ENCODE measurements around the gene TYW3.

The TYW3 gene

DNA sequence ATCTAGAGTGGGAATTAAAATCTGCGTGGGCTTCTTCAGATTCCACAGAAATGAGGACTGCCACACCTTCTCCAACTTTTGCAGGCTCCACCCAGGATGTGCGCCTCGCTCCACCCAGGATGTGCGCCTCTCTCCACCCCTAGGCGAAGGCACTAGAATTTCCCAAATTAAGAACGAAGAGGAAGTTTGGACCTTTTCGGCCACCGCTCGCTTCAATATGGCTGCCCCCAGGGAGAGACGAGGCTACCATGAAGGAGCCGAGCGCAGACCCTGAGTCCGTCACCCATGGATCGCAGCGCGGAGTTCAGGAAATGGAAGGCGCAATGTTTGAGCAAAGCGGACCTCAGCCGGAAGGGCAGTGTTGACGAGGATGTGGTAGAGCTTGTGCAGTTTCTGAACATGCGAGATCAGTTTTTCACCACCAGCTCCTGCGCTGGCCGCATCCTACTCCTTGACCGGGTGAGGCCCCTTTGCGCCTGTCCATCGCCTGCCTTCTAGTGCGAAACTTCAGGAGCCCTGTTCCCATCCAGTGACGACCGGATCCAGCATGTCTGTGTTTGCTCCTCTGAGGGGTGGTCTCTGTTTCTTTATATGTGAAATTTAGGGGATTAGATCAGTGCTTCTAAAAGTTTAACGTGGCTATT lies at the start of gene TYW3, which contains the start of gene CRYZ:
Gene TYW3, plus strand, starts transcription at position 193 of the 644 bp plus-strand sequence. Its CDS starts 93 bp downstream, at position 286.
Gene CRYZ, minus strand, starts transcription at position 91 of the 644 bp plus-strand sequence. CDS start 8,229 bp downstream, outside the sequence.
- POLR2A ChIA-PET, result no interaction called here
- Histone ChIP-seq H3K4me3 (ENCODE audit: low read depth, low read length) (peak within 1 kb of the TSS; percentile 73), H3K36me3 (ENCODE audit: control insufficient read depth in 2 of 2, insufficient read depth in 1 of 2, low read length in 2 of 2) (peaks cover 9 to 16% of the 10 kb centered on the region in 2 experiments; a peak in 2 of 3 replicates), H3K27ac (ENCODE audit: extremely low read depth, low read depth, low read length) (peak within 1 kb of the TSS; percentile 73), H3K4me1 (ENCODE audit: control insufficient read depth, insufficient read depth, low read length) (no peaks in the 10 kb centered on the region), H3K9me3 (ENCODE audit: control insufficient read depth, insufficient read depth, low read depth, low read length) (no peaks in the 10 kb centered on the region)
- CTCF ChIA-PET, result interaction anchor here (0.6 to 4.4 kb wide), 15 partner anchors 10 to 963 kb away, joined by 3 to 21 read pairs (median 3); no protein-coding TSS in a partner anchor
- TF ChIP-seq, protein P1, sequence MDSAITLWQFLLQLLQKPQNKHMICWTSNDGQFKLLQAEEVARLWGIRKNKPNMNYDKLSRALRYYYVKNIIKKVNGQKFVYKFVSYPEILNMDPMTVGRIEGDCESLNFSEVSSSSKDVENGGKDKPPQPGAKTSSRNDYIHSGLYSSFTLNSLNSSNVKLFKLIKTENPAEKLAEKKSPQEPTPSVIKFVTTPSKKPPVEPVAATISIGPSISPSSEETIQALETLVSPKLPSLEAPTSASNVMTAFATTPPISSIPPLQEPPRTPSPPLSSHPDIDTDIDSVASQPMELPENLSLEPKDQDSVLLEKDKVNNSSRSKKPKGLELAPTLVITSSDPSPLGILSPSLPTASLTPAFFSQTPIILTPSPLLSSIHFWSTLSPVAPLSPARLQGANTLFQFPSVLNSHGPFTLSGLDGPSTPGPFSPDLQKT (IDR thresholded peaks at IDR 0.05; ENCODE audit: borderline replicate concordance, low read depth, low read length), result no peak
- TF ChIP-seq FEZF1 (tag by site-specific recombination; IDR thresholded peaks at IDR 0.05) (no peak), ZSCAN5A (tag by site-specific recombination; IDR thresholded peaks at IDR 0.05) (no peak), ZNF121 (tag by site-specific recombination; IDR thresholded peaks at IDR 0.05) (no peak), ZNF830 (tag by site-specific recombination; IDR thresholded peaks at IDR 0.05; ENCODE audit: low read depth) (no peak), MZF1 (tag by site-specific recombination; IDR thresholded peaks at IDR 0.05; ENCODE audit: borderline replicate concordance) (no peak; the same call in 1 of the 2 replicates), ZNF394 (tag by site-specific recombination; IDR thresholded peaks at IDR 0.05; ENCODE audit: borderline replicate concordance) (peak; percentile 72; the same call in 1 of the 2 replicates), ZSCAN30 (tag by site-specific recombination; IDR thresholded peaks at IDR 0.05) (peak; percentile 41; the same call in 1 of the 2 replicates), PRDM1 (tag by site-specific recombination; IDR thresholded peaks at IDR 0.05) (no peak), ZNF157 (tag by site-specific recombination; IDR thresholded peaks at IDR 0.05) (no peak), ZNF341 (tag by site-specific recombination; IDR thresholded peaks at IDR 0.05; ENCODE audit: low read depth) (no peak), TRIM28 (IDR thresholded peaks at IDR 0.05; ENCODE audit: borderline replicate concordance, low read length) (peak; percentile 39; the same call in 1 of the 2 replicates), ZNF324 (tag by site-specific recombination; IDR thresholded peaks at IDR 0.05) (peak; percentile 62; the same call in 1 of the 2 replicates), ZNF530 (tag by site-specific recombination; IDR thresholded peaks at IDR 0.05; ENCODE audit: low read depth) (no peak), ZBTB17 (tag by site-specific recombination; IDR thresholded peaks at IDR 0.05) (peak; percentile 97), HOXA7 (CRISPR knock-in tag; IDR thresholded peaks at IDR 0.05; ENCODE audit: borderline replicate concordance) (no peak), GLIS2 (tag by site-specific recombination; IDR thresholded peaks at IDR 0.05) (no peak), BCL11B (tag by site-specific recombination; IDR thresholded peaks at IDR 0.05; ENCODE audit: low read depth) (peak; percentile 81), ZNF2 (tag by site-specific recombination; IDR thresholded peaks at IDR 0.05) (peak; percentile 75; the same call in 1 of the 2 replicates), ZNF16 (tag by site-specific recombination; IDR thresholded peaks at IDR 0.05; ENCODE audit: low read depth) (no peak), ZBTB1 (tag by site-specific recombination; IDR thresholded peaks at IDR 0.05) (no peak), ZFP37 (tag by site-specific recombination; IDR thresholded peaks at IDR 0.05) (peak; percentile 92; the same call in 1 of the 2 replicates), ZNF596 (tag by site-specific recombination; IDR thresholded peaks at IDR 0.05) (no peak), ZNF629 (tag by site-specific recombination; IDR thresholded peaks at IDR 0.05) (peak; percentile 67)
- TF ChIP-seq, protein P2, sequence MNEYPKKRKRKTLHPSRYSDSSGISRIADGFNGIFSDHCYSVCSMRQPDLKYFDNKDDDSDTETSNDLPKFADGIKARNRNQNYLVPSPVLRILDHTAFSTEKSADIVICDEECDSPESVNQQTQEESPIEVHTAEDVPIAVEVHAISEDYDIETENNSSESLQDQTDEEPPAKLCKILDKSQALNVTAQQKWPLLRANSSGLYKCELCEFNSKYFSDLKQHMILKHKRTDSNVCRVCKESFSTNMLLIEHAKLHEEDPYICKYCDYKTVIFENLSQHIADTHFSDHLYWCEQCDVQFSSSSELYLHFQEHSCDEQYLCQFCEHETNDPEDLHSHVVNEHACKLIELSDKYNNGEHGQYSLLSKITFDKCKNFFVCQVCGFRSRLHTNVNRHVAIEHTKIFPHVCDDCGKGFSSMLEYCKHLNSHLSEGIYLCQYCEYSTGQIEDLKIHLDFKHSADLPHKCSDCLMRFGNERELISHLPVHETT (tag by site-specific recombination; IDR thresholded peaks at IDR 0.05), result peak; percentile 91
- TF ChIP-seq, protein P3, sequence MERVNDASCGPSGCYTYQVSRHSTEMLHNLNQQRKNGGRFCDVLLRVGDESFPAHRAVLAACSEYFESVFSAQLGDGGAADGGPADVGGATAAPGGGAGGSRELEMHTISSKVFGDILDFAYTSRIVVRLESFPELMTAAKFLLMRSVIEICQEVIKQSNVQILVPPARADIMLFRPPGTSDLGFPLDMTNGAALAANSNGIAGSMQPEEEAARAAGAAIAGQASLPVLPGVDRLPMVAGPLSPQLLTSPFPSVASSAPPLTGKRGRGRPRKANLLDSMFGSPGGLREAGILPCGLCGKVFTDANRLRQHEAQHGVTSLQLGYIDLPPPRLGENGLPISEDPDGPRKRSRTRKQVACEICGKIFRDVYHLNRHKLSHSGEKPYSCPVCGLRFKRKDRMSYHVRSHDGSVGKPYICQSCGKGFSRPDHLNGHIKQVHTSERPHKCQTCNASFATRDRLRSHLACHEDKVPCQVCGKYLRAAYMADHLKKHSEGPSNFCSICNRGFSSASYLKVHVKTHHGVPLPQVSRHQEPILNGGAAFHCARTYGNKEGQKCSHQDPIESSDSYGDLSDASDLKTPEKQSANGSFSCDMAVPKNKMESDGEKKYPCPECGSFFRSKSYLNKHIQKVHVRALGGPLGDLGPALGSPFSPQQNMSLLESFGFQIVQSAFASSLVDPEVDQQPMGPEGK (tag by site-specific recombination; IDR thresholded peaks at IDR 0.05), result no peak
- TF ChIP-seq, protein P4, sequence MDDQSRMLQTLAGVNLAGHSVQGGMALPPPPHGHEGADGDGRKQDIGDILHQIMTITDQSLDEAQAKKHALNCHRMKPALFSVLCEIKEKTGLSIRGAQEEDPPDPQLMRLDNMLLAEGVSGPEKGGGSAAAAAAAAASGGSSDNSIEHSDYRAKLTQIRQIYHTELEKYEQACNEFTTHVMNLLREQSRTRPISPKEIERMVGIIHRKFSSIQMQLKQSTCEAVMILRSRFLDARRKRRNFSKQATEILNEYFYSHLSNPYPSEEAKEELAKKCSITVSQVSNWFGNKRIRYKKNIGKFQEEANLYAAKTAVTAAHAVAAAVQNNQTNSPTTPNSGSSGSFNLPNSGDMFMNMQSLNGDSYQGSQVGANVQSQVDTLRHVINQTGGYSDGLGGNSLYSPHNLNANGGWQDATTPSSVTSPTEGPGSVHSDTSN (CRISPR knock-in tag; IDR thresholded peaks at IDR 0.05), result no peak
- TF ChIP-seq, protein P5, sequence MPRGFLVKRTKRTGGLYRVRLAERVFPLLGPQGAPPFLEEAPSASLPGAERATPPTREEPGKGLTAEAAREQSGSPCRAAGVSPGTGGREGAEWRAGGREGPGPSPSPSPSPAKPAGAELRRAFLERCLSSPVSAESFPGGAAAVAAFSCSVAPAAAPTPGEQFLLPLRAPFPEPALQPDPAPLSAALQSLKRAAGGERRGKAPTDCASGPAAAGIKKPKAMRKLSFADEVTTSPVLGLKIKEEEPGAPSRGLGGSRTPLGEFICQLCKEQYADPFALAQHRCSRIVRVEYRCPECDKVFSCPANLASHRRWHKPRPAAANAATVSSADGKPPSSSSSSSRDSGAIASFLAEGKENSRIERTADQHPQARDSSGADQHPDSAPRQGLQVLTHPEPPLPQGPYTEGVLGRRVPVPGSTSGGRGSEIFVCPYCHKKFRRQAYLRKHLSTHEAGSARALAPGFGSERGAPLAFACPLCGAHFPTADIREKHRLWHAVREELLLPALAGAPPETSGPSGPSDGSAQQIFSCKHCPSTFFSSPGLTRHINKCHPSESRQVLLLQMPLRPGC (tag by site-specific recombination; IDR thresholded peaks at IDR 0.05), result peak; percentile 37
